GM06990 (cell line): ENCODE data around the gene DAPK2.

Experiments
- DNase-seq: peaks from one replicate; pipeline ENCODE4 v3.0.0-alpha.2; 2011; ENCODE audit not compliant: insufficient read length; ENCODE audit errors: extremely low read depth
- H3K27me3 ChIP-seq: replicated peaks from 2 replicates; pipeline ENCODE4 v1.6.0; 2011; ENCODE audit warnings: low read length; ENCODE audit not compliant: control insufficient read depth, insufficient read depth
- H3K36me3 ChIP-seq: 2 replicates; pipeline ENCODE4 v1.5.1; 2011; ENCODE audit warnings: low read length; ENCODE audit not compliant: control insufficient read depth, insufficient read depth
- H3K4me3 ChIP-seq: replicated peaks from 2 replicates; pipeline ENCODE4 v1.5.1; 2011; ENCODE audit warnings: low read depth, mild to moderate bottlenecking, control low read depth, low read length
- CTCF ChIP-seq: IDR thresholded peaks from 2 replicates; pipeline ENCODE4 v1.5.1; 2011; ENCODE audit warnings: low read length, control low read depth, mild to moderate bottlenecking, inconsistent platforms; ENCODE audit not compliant: insufficient read depth, poor library complexity, severe bottlenecking

The DAPK2 gene

GRCh38 chr15:64037966-64038365 is 8.3 kb downstream of the DAPK2 start:
- Histone ChIP-seq H3K27me3 (no peaks in the 10 kb centered on the region), H3K36me3 (no peaks in the 10 kb centered on the region), H3K4me3 (no peak overlapping the region)
- no peak for TF ChIP-seq CTCF
- no peak for DNase-seq

- TF ChIP-seq CTCF, result no peak
- Histone ChIP-seq H3K4me3 (no peak overlapping the region), H3K36me3 (no peaks in the 10 kb centered on the region), H3K27me3 (no peaks in the 10 kb centered on the region)
- no peak for DNase-seq
These were observed 9.2 kb downstream of the DAPK2 start for GRCh38 chr15:64037116-64037515.

GRCh38 chr15:64035525-64035924 is 10.8 kb downstream of the DAPK2 start:
- DNase-seq, result no peak
- no peaks in the 10 kb centered on the region for H3K27me3 ChIP-seq
- TF ChIP-seq CTCF, result no peak

GRCh38 chr15:64034519-64034918 is 11.8 kb downstream of the DAPK2 start:
- Histone ChIP-seq H3K36me3 (no peaks in the 10 kb centered on the region), H3K27me3 (no peaks in the 10 kb centered on the region), H3K4me3 (no peak overlapping the region)
- DNase-seq, result no peak
- TF ChIP-seq CTCF, result no peak

More at GRCh38 chr15:64035525-64035924, 10.8 kb downstream of the DAPK2 start:
- no peaks in the 10 kb centered on the region for H3K36me3 ChIP-seq
- no peak overlapping the region for H3K4me3 ChIP-seq

- no peaks in the 10 kb centered on the region for H3K27me3 ChIP-seq
- no peak for TF ChIP-seq CTCF
- no peak for DNase-seq
- no peak overlapping the region for H3K4me3 ChIP-seq
- H3K36me3 ChIP-seq, result no peaks in the 10 kb centered on the region
These were observed 14.0 kb downstream of the DAPK2 start for GRCh38 chr15:64032329-64032728.

- no peak for TF ChIP-seq CTCF
- no peak for DNase-seq
- no peaks in the 10 kb centered on the region for H3K27me3 ChIP-seq
- no peak overlapping the region for H3K4me3 ChIP-seq
- no peaks in the 10 kb centered on the region for H3K36me3 ChIP-seq
These were observed 16.2 kb downstream of the DAPK2 start for GRCh38 chr15:64030123-64030522.
